ENCODE data around the gene PRICKLE3. TPM values are rescaled to one million over a fixed set of nuclear protein-coding genes. Genes with fewer than 3 reads are reported as not detected.

The PRICKLE3 gene
- total RNA-seq, 1 donor from 2014 or later, result 13.5 TPM

DNA sequence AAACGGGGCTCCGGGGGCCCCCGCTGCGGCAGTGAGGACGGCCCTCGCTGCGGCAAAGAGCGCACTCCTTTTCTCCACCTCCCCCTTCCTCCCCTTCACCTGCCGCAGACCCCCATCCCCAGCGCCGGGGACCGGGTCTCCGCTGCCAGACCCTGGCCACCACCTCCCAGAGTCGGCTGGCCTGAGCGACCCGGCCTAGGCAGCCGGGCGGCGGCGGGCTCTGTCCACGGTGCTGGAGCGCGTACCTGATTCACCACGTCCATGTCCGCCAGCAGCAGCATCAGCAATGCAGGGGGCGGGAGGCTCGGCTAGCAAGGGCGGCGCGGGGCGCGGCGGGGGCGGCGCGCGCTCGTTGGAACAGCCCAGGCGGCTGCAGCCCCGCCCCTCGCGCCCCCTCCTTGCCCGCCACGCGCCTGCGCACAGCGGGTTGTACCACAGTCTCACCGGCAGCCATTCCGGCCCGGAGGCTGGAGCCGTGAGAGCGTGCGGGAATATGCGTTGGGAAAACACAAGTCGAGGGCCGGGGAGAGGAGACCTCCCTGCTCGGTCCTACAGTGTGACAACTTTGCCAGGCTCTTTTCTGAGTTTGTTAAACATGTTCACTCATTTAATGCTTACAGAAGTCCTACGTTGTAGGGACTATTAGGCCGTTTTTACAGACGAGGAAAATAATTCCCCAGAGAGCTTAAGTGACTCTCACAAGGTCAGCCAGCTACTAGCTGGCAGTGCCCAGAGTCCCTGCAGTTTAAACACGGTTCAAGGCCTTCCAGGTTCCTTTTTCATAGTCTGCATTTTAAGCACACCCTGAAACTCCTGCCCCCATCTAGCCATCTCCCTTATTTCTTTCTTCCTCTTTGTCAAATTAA lies 14.0 kb upstream of the PRICKLE3 start, which contains the start of gene SYP:
Gene SYP (minus strand): TSS at position 288 of the 866 bp plus-strand sequence. CDS start 7 bp downstream, at position 281.
- Mint-ChIP-seq H3K4me1 (peaks cover 5% of the 10 kb centered on the region), H3K4me3 (no peak within 1 kb of the TSS), H3K27me3 (ENCODE audit: low read depth) (peaks cover 28% of the 10 kb centered on the region), H3K27ac (no peak within 1 kb of the TSS), H3K9me3 (peaks cover 25% of the 10 kb centered on the region), H3K36me3 (no peaks in the 10 kb centered on the region)
- peak; percentile 86 to 91 for DNase-seq (ENCODE audit: low spot score in 2 of 2, unreplicated experiment in 2 of 2)
- no peak for TF ChIP-seq CTCF (IDR thresholded peaks at IDR 0.05; ENCODE audit: unreplicated experiment)

DNA sequence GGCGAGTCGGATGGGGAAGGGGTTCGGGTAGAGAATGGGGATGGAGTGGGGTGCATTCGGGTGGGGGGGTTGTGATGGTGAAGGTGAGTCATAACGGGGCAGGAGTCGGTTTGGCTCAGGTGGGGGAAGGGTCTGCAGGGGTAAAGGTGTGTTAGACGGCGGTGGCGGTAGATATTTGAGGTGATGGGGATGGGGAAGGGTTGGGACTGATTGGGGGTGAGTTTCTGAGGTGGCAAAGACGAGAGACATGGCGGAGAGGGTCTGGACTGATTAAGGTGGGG lies 13.1 kb upstream of the PRICKLE3 start:
- H3K27me3 Mint-ChIP-seq (ENCODE audit: low read depth), result peaks cover 28% of the 10 kb centered on the region
- H3K9me3 Mint-ChIP-seq, result peaks cover 27% of the 10 kb centered on the region
- no peak overlapping the region for H3K4me3 Mint-ChIP-seq
- H3K4me1 Mint-ChIP-seq, result peaks cover 5% of the 10 kb centered on the region
- no peak for DNase-seq (ENCODE audit: low spot score in 2 of 2, unreplicated experiment in 2 of 2)
- H3K36me3 Mint-ChIP-seq, result no peaks in the 10 kb centered on the region
- TF ChIP-seq CTCF (IDR thresholded peaks at IDR 0.05; ENCODE audit: unreplicated experiment), result no peak
- no peak overlapping the region for H3K27ac Mint-ChIP-seq

DNA sequence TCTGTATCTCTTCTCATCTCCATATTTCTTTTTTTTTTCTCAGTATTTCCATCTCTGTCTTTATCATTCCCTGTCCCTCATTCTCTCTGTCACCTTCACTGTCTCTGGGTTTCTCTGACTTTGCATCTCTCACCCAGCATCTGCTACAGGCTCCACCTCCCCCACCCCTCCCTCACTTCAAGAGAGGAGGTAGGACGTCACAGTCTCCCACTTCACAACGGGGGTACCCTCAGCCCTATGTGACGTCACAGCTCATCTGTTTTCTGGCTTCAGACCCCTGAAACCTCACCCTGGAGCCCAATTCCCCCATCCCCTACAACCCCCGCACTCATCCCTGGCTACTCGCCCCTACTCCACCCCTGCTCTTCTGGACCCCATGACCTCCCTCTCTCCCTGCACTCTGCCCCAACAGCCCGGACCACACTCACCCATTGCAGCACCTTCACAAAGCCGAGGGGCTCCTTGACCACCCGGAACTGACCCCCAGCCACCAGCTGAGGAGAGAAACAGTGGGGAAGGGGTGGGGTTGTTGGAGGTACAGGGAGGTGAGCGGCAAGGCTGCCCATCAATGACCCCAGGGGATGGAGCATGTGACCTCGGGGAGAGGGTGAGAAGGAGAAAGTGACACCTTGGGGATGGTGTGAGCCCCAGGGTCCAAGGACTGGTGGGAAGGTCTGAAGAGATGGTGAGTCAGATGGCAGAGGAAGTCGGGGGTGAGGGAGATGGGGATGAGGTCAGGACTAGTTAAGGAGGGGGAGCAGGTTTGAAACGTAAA lies 12.6 kb upstream of the PRICKLE3 start:
- no peaks in the 10 kb centered on the region for H3K36me3 Mint-ChIP-seq
- no peak overlapping the region for H3K4me3 Mint-ChIP-seq
- H3K9me3 Mint-ChIP-seq, result peaks cover 28% of the 10 kb centered on the region
- peaks cover 27% of the 10 kb centered on the region for H3K27me3 Mint-ChIP-seq (ENCODE audit: low read depth)
- no peak overlapping the region for H3K27ac Mint-ChIP-seq
- DNase-seq (ENCODE audit: low spot score in 2 of 2, unreplicated experiment in 2 of 2), result no peak
- TF ChIP-seq CTCF (IDR thresholded peaks at IDR 0.05; ENCODE audit: unreplicated experiment), result no peak
- peaks cover 5% of the 10 kb centered on the region for H3K4me1 Mint-ChIP-seq

- peaks cover 26% of the 10 kb centered on the region for H3K9me3 Mint-ChIP-seq
- H3K4me3 Mint-ChIP-seq, result no peak overlapping the region
- no peak for TF ChIP-seq CTCF (IDR thresholded peaks at IDR 0.05; ENCODE audit: unreplicated experiment)
- no peaks in the 10 kb centered on the region for H3K36me3 Mint-ChIP-seq
- no peak for DNase-seq (ENCODE audit: low spot score in 2 of 2, unreplicated experiment in 2 of 2)
- no peak overlapping the region for H3K27ac Mint-ChIP-seq
- peaks cover 24% of the 10 kb centered on the region for H3K27me3 Mint-ChIP-seq (ENCODE audit: low read depth)
- peaks cover 5% of the 10 kb centered on the region for H3K4me1 Mint-ChIP-seq
Measured at GRCh38 chrX:49197543-49198087, 11.4 kb upstream of the PRICKLE3 start.

DNA sequence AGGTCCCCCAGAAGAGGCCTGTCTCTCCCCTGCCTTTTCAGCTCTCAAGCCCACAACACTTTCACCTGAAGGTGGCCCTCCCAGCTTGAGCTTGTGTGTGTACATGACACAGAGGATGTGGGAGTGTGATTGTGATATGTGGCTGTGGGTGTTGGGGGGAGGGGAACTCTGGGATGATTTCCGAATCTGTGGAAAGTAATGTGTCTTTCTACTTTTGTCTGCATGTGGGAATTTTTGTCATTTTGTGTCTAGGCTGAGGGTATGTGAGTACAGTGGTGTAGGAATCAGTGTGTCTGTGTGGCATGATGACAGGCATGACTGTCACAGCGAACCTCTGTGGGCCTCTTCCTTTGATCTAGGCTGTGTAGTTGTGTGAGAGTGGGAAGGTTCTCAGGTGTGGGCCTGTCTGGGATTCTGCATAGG lies 7.4 kb upstream of the PRICKLE3 start:
- Mint-ChIP-seq H3K27ac (no peak overlapping the region), H3K4me1 (peaks cover 11% of the 10 kb centered on the region), H3K9me3 (peaks cover 31% of the 10 kb centered on the region), H3K4me3 (no peak overlapping the region), H3K36me3 (no peaks in the 10 kb centered on the region), H3K27me3 (ENCODE audit: low read depth) (peaks cover 16% of the 10 kb centered on the region)
- DNase-seq (ENCODE audit: low spot score in 2 of 2, unreplicated experiment in 2 of 2), result no peak
- TF ChIP-seq CTCF (IDR thresholded peaks at IDR 0.05; ENCODE audit: unreplicated experiment), result no peak

Measured in mesothelial cell of epicardium (in vitro differentiated cells).